K562 (cell line): ENCODE measurements around the gene ALDOB. TPM values are rescaled to one million over a fixed set of nuclear protein-coding genes. Genes with fewer than 3 reads are reported as not detected.
A peak's percentile ranks its signal among the peaks of the same experiment; 100 is the strongest.

Experiments used
- ATAC-seq: fragments of 200-7000 bp; cut with Tn5 transposase; 3 replicates; pipeline ENCODE4 v1.9.1; 2020; ENCODE audit warnings: moderate library complexity
- BruUV-seq: library from RNA; stranded (reverse); fragments of 400-500 nt; replicated peaks from 2 replicates; lab custom pipeline; 2021; lab: Mats Ljungman, UMichigan
- CTCF ChIA-PET: fragments of 300-600 bp; formaldehyde crosslinking; extraction: SDS; loops from one replicate; lab custom pipeline; 2021; ENCODE audit warnings: low intra/inter-chr PET ratio; lab: Yijun Ruan, JAX
- POLR2A ChIA-PET: fragments of 300-600, 350-650 bp; sonication (Branson Sonifier 250); formaldehyde crosslinking; extraction: SDS; loops from one replicate; lab custom pipeline; 2021; ENCODE audit warnings: antibody characterized with exemption, inconsistent platforms; lab: Yijun Ruan, JAX
- DNase-seq, 4 experiments: peaks; one replicate each; pipeline versions ENCODE4 v3.0.0 to v3.0.0-alpha.2; 2011 to 2018; ENCODE audit warnings: low spot score in 3 of 4, mixed read lengths in 3 of 4; ENCODE audit errors: extremely low read depth in 1 of 4
- FAIRE-seq: peaks from 2 replicates; lab custom pipeline; 2011; peaks lifted over from hg19 to GRCh38; lab: Jason Lieb, UNC
- H2AFZ ChIP-seq: 2 replicates; pipeline ENCODE4 v1.6.0; 2011; ENCODE audit warnings: low read depth, low read length, control low read depth, inconsistent platforms
- H3K27ac ChIP-seq: fragments of 200-600 bp; 3 replicates; pipeline ENCODE4 v1.8.0; 2011; ENCODE audit warnings: low read depth, mild to moderate bottlenecking, control low read depth, inconsistent platforms, low read length, moderate library complexity, mixed read lengths; ENCODE audit errors: extremely low read depth
- H3K27me3 ChIP-seq, 2 experiments: fragments of 300-600 bp in 1 of 2; 2 replicates in 1 of 2; 3 replicates in 1 of 2; pipeline versions ENCODE4 v1.6.0 to v1.8.0; 2011; ENCODE audit warnings: inconsistent platforms in 2 of 2, low read length in 2 of 2, mild to moderate bottlenecking in 1 of 2, mixed read lengths in 1 of 2, moderate library complexity in 1 of 2; ENCODE audit not compliant: control insufficient read depth in 2 of 2, insufficient read depth in 2 of 2
- H3K36me3 ChIP-seq: fragments of 300-600 bp; 3 replicates; pipeline ENCODE4 v1.8.0; 2011; ENCODE audit warnings: mild to moderate bottlenecking, low read length, inconsistent platforms; ENCODE audit not compliant: control insufficient read depth, insufficient read depth
- H3K4me1 ChIP-seq, 2 experiments: fragments of 200-600 bp in 1 of 2; replicated peaks in 1 of 2; 2 replicates in 1 of 2; 3 replicates in 1 of 2; pipeline versions ENCODE4 v1.5.1 to v1.8.0; 2011; ENCODE audit warnings: inconsistent platforms in 2 of 2, low read length in 2 of 2, mild to moderate bottlenecking in 1 of 2, mixed read lengths in 1 of 2, moderate library complexity in 1 of 2; ENCODE audit not compliant: control insufficient read depth in 2 of 2, insufficient read depth in 2 of 2
- H3K4me2 ChIP-seq: 2 replicates; pipeline ENCODE4 v1.6.1; 2011; ENCODE audit warnings: low read length, control low read depth, inconsistent platforms, mixed read lengths; ENCODE audit not compliant: insufficient read depth
- H3K4me3 ChIP-seq: fragments of 200-600 bp; sonication (generic), shearing (Covaris generic); 2 replicates; pipeline ENCODE4 v1.5.1; 2016; ENCODE audit warnings: control low read depth, inconsistent platforms
- H3K79me2 ChIP-seq: fragments of 200-600 bp; 3 replicates; pipeline ENCODE4 v1.8.0; 2011; ENCODE audit warnings: low read length, inconsistent platforms; ENCODE audit not compliant: control insufficient read depth, insufficient read depth
- H3K9ac ChIP-seq, 2 experiments: 2 replicates each; pipeline versions ENCODE4 v1.6.0 to v1.6.1; 2011; ENCODE audit warnings: low read depth in 2 of 2, low read length in 2 of 2, control low read depth in 1 of 2, inconsistent platforms in 1 of 2, mild to moderate bottlenecking in 1 of 2, mixed read lengths in 1 of 2; ENCODE audit not compliant: insufficient read depth in 1 of 2
- H3K9me1 ChIP-seq: one replicate; pipeline ENCODE4 v1.6.0; 2011; ENCODE audit warnings: inconsistent platforms, mild to moderate bottlenecking, low read length, moderate library complexity; ENCODE audit not compliant: control insufficient read depth, insufficient read depth
- H3K9me3 ChIP-seq: replicated peaks from 2 replicates; pipeline ENCODE4 v1.5.1; 2011; ENCODE audit warnings: low read depth, low read length, inconsistent platforms; ENCODE audit not compliant: control insufficient read depth, insufficient read depth
- H4K20me1 ChIP-seq: replicated peaks from 2 replicates; pipeline ENCODE4 v1.6.1; 2011; ENCODE audit warnings: low read length, inconsistent platforms, mixed read lengths; ENCODE audit not compliant: control insufficient read depth, insufficient read depth
- CEBPB ChIP-seq: fragments of 450-650 bp; IDR thresholded peaks from 2 replicates; pipeline ENCODE4 v1.6.1; 2016; ENCODE audit warnings: missing genetic modification characterization, missing compliant biosample characterization
- FIP1L1 ChIP-seq: fragments of 200-400 bp; formaldehyde crosslinking; IDR thresholded peaks from 2 replicates; pipeline ENCODE4 v1.6.1; 2018; ENCODE audit warnings: mild to moderate bottlenecking, low read depth, low read length; ENCODE audit not compliant: poor library complexity, severe bottlenecking
- FOXJ3 ChIP-seq: sonication (generic); formaldehyde crosslinking; IDR thresholded peaks from 2 replicates; pipeline ENCODE4 v1.4.0; 2020; ENCODE audit warnings: mild to moderate bottlenecking, missing genetic modification reagents
- HOXB6 ChIP-seq: fragments of 250-450 bp; sonication (Bioruptor Pico); IDR thresholded peaks from 2 replicates; pipeline ENCODE4 v1.5.1; 2022; ENCODE audit warnings: mild to moderate bottlenecking, borderline replicate concordance
- POU5F1 ChIP-seq: fragments of 150-350 bp; IDR thresholded peaks from 2 replicates; pipeline ENCODE4 v1.6.1; 2014; ENCODE audit warnings: borderline replicate concordance, low read length, low read depth, mild to moderate bottlenecking; ENCODE audit not compliant: partially characterized antibody
- SPI1 ChIP-seq: IDR thresholded peaks from 2 replicates; pipeline ENCODE4 v1.6.1; 2011; ENCODE audit warnings: low read depth, low read length, control low read depth, borderline replicate concordance
- SUPT5H ChIP-seq: fragments of 450-650 bp; IDR thresholded peaks from 2 replicates; pipeline ENCODE4 v1.6.1; 2016
- TAF7 ChIP-seq: fragments of 450-650 bp; IDR thresholded peaks from 2 replicates; pipeline ENCODE4 v1.6.1; 2016; ENCODE audit warnings: missing genetic modification characterization, missing compliant biosample characterization
- ZNF282 ChIP-seq: sonication (generic); formaldehyde crosslinking; IDR thresholded peaks from 2 replicates; pipeline ENCODE4 v1.8.1; 2023; ENCODE audit warnings: missing genetic modification reagents
- ZNF41 ChIP-seq: fragments of 250-450 bp; sonication (Bioruptor Pico); conservative IDR thresholded peaks from 2 replicates; pipeline ENCODE4 v1.4.0; 2020; ENCODE audit warnings: mild to moderate bottlenecking
- ZNF431 ChIP-seq: sonication (generic); formaldehyde crosslinking; IDR thresholded peaks from 2 replicates; pipeline ENCODE4 v1.8.0; 2022; ENCODE audit warnings: mild to moderate bottlenecking, missing genetic modification reagents
- WGBS: fragments of 100-300 bp; shearing (Covaris generic); methylation state at CpG from one replicate; pipeline ENCODE4 v1.1.6; 2016; ENCODE audit warnings: low coverage, mixed read lengths; ENCODE audit not compliant: insufficient coverage; ENCODE audit errors: missing lambda C conversion rate; 5-methylcytosine and 5-hydroxymethylcytosine counted together
- in situ Hi-C: fragments of 300-500 bp; cut with MboI; formaldehyde crosslinking; loops from 4 replicates; pipeline ENCODE4 v1.15.0; 2018; ENCODE audit warnings: inconsistent platforms, mixed read lengths
- intact Hi-C: fragments of 100-400 bp; cut with micrococcal nuclease; formaldehyde crosslinking; loops from 2 replicates; pipeline ENCODE4 v1.14.2; 2022
- polyA plus RNA-seq, 8 experiments: library from polyadenylated mRNA; depleted of rRNA in 4 of 8; stranded (reverse) in 5 of 8; unstranded in 3 of 8; fragments of >200 nt; fragmentation: Nextera tagmentation in 2 of 8; fragmentation: Illumina TruSeq in 1 of 8; extraction: Ambion mirVana in 2 of 8; extraction: Trizol in 1 of 8; gene quantifications; 2 replicates each; pipeline versions ENCODE4 v1.2.1 to v1.2.3, GENCODE V29; 2011 to 2014; ENCODE audit warnings: inconsistent platforms in 1 of 8, missing spikeins in 1 of 8
- total RNA-seq, 7 experiments: library from RNA; depleted of rRNA in 6 of 7; stranded (reverse); fragments of >200 nt in 6 of 7; fragmentation: Illumina TruSeq in 2 of 7; extraction: Trizol in 2 of 7; gene quantifications; 2 replicates each; pipeline versions ENCODE4 v1.2.1 to v1.2.3, GENCODE V29; 2011 to 2021; ENCODE audit warnings: low replicate concordance in 1 of 7

The ALDOB gene
- total and polyA plus RNA-seq, 9 of the 15 experiments (the other 6 are each of a cell fraction or from before 2014, with no cell fraction given), result 0.80 TPM; not detected in 8

GRCh38 chr9:101451498-101451897, 15.9 kb upstream of the ALDOB start:
- BruUV-seq, result no TSS peak
- no peaks in the 10 kb centered on the region for H3K9me1 ChIP-seq
- WGBS, result 10% methylated on average over 4 of the region's 4 CpGs
- ATAC-seq (no peak), FAIRE-seq (no peak), DNase-seq (no peak)
- H3K9ac ChIP-seq, result no peak overlapping the region
- no peaks in the 10 kb centered on the region for H4K20me1 ChIP-seq
- no peak overlapping the region for H3K4me2 ChIP-seq
- no peaks in the 10 kb centered on the region for H3K79me2 ChIP-seq
- TF ChIP-seq ZNF431 (CRISPR knock-in tag) (peak; percentile 93), FOXJ3 (no peak), FIP1L1 (no peak)
- intact Hi-C loops, result loop anchor here (10.0 kb wide), 2 partner anchors 337 to 737 kb away; no protein-coding TSS in a partner anchor
- H3K27me3 ChIP-seq, result no peaks in the 10 kb centered on the region
- peaks cover 0 to 6% of the 10 kb centered on the region in 2 experiments; a peak in 1 of 5 replicates for H3K4me1 ChIP-seq
- ChIA-PET POLR2A (no interaction called here), CTCF (no interaction called here)
- in situ Hi-C loops, result no loop called here
- H2AFZ ChIP-seq, result no peak overlapping the region
- no peaks in the 10 kb centered on the region for H3K36me3 ChIP-seq
- H3K4me3 ChIP-seq, result no peak overlapping the region
- no peak overlapping the region for H3K27ac ChIP-seq
- H3K9me3 ChIP-seq, result no peaks in the 10 kb centered on the region

- FAIRE-seq (no peak), ATAC-seq (no peak), DNase-seq (no peak)
- no peak overlapping the region for H3K9ac ChIP-seq
- whole genome bisulfite sequencing, result 31% methylated on average over 4 of the region's 4 CpGs
- no peak overlapping the region for H3K4me2 ChIP-seq
- no TSS peak for BruUV-seq
- TF ChIP-seq HOXB6 (CRISPR knock-in tag), result no peak
- no peak for TF ChIP-seq ZNF41 (CRISPR knock-in tag)
- no peak for TF ChIP-seq SUPT5H
- no peak for TF ChIP-seq POU5F1
- no peak for TF ChIP-seq ZNF282 (CRISPR knock-in tag)
- TF ChIP-seq SPI1, result no peak
- TF ChIP-seq TAF7 (tag), result no peak
- TF ChIP-seq CEBPB (tag), result no peak
- peaks cover 0 to 6% of the 10 kb centered on the region in 2 experiments; a peak in 1 of 5 replicates for H3K4me1 ChIP-seq
- no peaks in the 10 kb centered on the region for H3K79me2 ChIP-seq
- H3K27me3 ChIP-seq, result no peaks in the 10 kb centered on the region
- no peak overlapping the region for H2AFZ ChIP-seq
- no peak overlapping the region for H3K27ac ChIP-seq
- no peaks in the 10 kb centered on the region for H3K9me1 ChIP-seq
- intact Hi-C loops, result loop anchor here (10.0 kb wide), 2 partner anchors 336 to 736 kb away; no protein-coding TSS in a partner anchor
- H3K4me3 ChIP-seq, result no peak overlapping the region
- H3K36me3 ChIP-seq, result no peaks in the 10 kb centered on the region
- no peaks in the 10 kb centered on the region for H3K9me3 ChIP-seq
- in situ Hi-C loops, result no loop called here
- POLR2A ChIA-PET, result no interaction called here
- no peaks in the 10 kb centered on the region for H4K20me1 ChIP-seq
- CTCF ChIA-PET, result no interaction called here
These were observed 15.4 kb upstream of the ALDOB start for GRCh38 chr9:101450931-101451330.
